GM12872 (cell line): ENCODE results near the gene PPM1H.

ENCODE experiments used
- TF ChIP-seq, protein P1 (sequence below): IDR thresholded peaks from 3 replicates; pipeline ENCODE4 v1.5.1; 2011; ENCODE audit warnings: low read depth, mild to moderate bottlenecking, low read length, moderate library complexity; ENCODE audit not compliant: insufficient read depth

PPM1H gene

DNA sequence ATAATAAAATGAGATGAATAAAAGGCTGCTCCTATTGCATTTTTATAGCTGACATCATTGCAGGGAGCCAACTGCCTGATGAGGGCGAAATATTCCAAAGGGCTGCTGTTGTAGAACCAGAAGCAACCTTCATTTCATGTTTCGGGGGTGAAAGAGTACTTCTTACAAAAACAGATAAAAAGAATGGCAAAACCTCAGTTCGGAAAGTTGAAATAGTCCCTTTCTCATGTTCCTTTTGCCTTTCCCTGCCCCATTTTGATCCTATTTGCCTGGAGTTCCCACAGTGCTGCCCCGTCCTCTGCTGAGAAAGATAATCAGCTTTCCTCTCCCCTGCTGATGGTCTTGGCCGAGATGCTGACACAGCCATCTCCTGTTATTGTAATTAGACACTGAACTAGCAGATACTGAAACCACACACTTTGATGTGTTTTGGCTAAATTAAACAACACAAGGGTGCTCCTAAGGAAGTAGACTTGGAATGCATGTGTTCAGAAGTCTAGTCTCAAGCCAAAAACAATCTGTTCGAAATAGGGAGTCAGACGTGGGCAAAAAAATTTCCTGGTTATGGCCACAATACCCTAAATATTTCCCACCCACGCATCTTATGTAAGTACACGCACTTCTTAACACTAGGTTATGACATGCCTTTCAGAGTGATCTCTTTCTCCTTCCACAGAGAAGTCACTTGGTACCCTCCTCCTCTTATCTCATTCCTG, 117.2 kb downstream of the PPM1H start:
- TF ChIP-seq, protein P1, sequence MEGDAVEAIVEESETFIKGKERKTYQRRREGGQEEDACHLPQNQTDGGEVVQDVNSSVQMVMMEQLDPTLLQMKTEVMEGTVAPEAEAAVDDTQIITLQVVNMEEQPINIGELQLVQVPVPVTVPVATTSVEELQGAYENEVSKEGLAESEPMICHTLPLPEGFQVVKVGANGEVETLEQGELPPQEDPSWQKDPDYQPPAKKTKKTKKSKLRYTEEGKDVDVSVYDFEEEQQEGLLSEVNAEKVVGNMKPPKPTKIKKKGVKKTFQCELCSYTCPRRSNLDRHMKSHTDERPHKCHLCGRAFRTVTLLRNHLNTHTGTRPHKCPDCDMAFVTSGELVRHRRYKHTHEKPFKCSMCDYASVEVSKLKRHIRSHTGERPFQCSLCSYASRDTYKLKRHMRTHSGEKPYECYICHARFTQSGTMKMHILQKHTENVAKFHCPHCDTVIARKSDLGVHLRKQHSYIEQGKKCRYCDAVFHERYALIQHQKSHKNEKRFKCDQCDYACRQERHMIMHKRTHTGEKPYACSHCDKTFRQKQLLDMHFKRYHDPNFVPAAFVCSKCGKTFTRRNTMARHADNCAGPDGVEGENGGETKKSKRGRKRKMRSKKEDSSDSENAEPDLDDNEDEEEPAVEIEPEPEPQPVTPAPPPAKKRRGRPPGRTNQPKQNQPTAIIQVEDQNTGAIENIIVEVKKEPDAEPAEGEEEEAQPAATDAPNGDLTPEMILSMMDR: no peak

GRCh38 chr12:62814243-62814642, 120.7 kb downstream of the PPM1H start:
- TF ChIP-seq, protein P1: no peak

DNA sequence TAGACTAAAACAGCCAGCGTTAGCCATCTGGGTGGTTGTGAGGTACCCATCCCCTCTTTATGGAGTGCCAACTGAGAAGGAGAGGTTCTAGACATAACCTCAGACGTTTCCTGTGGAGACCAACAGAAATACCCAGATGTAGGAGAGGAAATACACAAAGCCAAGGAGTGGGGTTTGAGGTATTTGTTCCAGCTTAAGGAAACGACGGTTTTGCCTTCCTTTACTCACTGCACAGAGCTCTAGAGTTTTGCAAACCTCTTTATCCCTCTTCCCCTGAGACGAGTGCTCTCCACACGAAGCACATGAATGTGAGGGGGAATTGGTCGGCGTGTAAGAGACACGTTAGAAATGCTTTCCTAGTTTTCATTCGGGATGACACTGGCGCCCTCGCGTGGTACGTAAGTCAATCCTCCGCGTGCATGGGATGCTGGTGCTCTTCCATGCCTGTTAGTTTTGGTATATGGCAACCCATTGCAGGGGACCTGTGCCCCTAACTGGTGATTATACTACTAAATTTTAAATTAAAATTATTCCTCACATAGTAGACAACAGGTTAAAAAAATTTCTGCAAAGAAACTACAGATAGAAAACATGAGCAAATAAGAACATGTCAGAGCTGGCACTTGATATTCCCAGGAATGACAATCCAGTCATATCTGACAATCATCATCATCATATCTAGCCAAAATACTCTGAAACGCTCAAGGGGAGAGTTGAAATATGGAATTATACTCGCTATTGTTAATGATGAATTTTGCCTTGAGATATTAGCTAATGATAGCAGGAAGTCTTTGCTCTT, 121.7 kb downstream of the PPM1H start:
- TF ChIP-seq, protein P1: peak; percentile 76

- TF ChIP-seq, protein P1: no peak
These were observed 126.6 kb downstream of the PPM1H start for GRCh38 chr12:62808166-62808879.

- TF ChIP-seq, protein P1: no peak
These were observed 128.1 kb downstream of the PPM1H start for GRCh38 chr12:62806893-62807292.

DNA sequence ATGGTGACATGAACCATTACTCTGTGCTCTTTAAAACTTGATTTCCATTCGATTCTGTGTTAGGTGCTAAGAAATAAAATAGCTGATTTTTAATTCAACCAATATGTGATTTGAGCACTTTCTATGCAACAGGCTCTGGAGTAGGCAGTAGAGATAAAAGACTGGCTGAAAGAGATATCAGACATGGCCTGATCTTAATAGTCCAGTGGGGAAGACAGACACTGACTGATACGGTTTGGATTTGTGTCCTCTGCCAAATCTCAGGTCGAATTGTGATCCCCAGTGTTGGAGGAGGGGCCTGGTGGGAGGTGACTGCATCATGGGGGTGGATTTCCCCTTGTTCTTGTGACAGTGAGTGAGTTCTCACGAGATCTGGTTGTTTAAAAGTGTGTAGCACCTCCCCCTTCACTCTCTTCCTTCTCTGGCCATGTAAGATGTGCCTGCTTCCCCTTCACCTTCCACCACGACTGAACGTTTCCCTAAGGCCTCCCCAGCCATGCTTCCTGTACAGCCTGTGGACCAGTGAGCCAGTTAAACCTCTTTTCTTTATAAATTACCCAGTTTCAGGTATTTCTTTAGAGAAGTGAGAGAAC, 128.6 kb downstream of the PPM1H start:
- TF ChIP-seq, protein P1: no peak

- TF ChIP-seq, protein P1: no peak
These were observed 129.4 kb downstream of the PPM1H start for GRCh38 chr12:62805517-62805916.
